GM21619 (cell line): ENCODE results near the gene DAP3.
"Not testable (repeated sequence)": the region's sequence is repeated elsewhere in the genome, so short reads cannot be mapped to it uniquely, and the experiment has no call there.

Experiments
- ATAC-seq: cut with Tn5 transposase; IDR thresholded peaks from one replicate; pipeline ENCODE4 v1.9.1; 2021; ENCODE audit not compliant: unreplicated experiment

DAP3 gene

GRCh38 chr1:155681776-155682175 is 7.1 kb upstream of the DAP3 start:
- no peak for ATAC-seq

- ATAC-seq, result peak; percentile 24
Observed at GRCh38 chr1:155687705-155688323, 1.1 kb upstream of the DAP3 start.

- peak; percentile 73 for ATAC-seq
Observed at GRCh38 chr1:155688324-155689080, 389 bp upstream of the DAP3 start, which contains the start of gene YY1AP1. Gene YY1AP1 (minus strand): TSS chr1:155688774. CDS start chr1:155680436, 8,338 bp downstream.

GRCh38 chr1:155691992-155692528 is 3.2 kb downstream of the DAP3 start:
- ATAC-seq, result no peak

- ATAC-seq, result no peak
Observed at GRCh38 chr1:155694167-155694566, 5.3 kb downstream of the DAP3 start.

- no peak for ATAC-seq
Observed at GRCh38 chr1:155695072-155695471, 6.2 kb downstream of the DAP3 start.

GRCh38 chr1:155695608-155696007 is 6.7 kb downstream of the DAP3 start:
- no peak for ATAC-seq

- no peak for ATAC-seq
Observed at GRCh38 chr1:155696524-155696923, 7.6 kb downstream of the DAP3 start.

- ATAC-seq, result no peak
Observed at GRCh38 chr1:155697046-155697445, 8.2 kb downstream of the DAP3 start.

GRCh38 chr1:155697616-155698015 is 8.7 kb downstream of the DAP3 start:
- not testable (repeated sequence) for ATAC-seq

- no peak for ATAC-seq
Observed at GRCh38 chr1:155698382-155699038, 9.6 kb downstream of the DAP3 start.

GRCh38 chr1:155699062-155699461 is 10.2 kb downstream of the DAP3 start:
- ATAC-seq, result not testable (repeated sequence)

GRCh38 chr1:155701675-155702074 is 12.8 kb downstream of the DAP3 start:
- not testable (repeated sequence) for ATAC-seq

GRCh38 chr1:155703216-155703615 is 14.3 kb downstream of the DAP3 start:
- no peak for ATAC-seq

- ATAC-seq, result not testable (repeated sequence)
Observed at GRCh38 chr1:155704414-155704813, 15.5 kb downstream of the DAP3 start.

- ATAC-seq, result no peak
Observed at GRCh38 chr1:155706139-155706538, 17.2 kb downstream of the DAP3 start.

GRCh38 chr1:155709391-155709790 is 20.5 kb downstream of the DAP3 start:
- no peak for ATAC-seq

- not testable (repeated sequence) for ATAC-seq
Observed at GRCh38 chr1:155711457-155711856, 22.6 kb downstream of the DAP3 start.

- ATAC-seq, result not testable (repeated sequence)
Observed at GRCh38 chr1:155712636-155713035, 23.7 kb downstream of the DAP3 start.

- ATAC-seq, result no peak
Observed at GRCh38 chr1:155713075-155713474, 24.2 kb downstream of the DAP3 start.

- ATAC-seq, result not testable (repeated sequence)
Observed at GRCh38 chr1:155715056-155715455, 26.2 kb downstream of the DAP3 start.

GRCh38 chr1:155715777-155716176 is 26.9 kb downstream of the DAP3 start:
- ATAC-seq, result no peak
